ENCODE measurements around the gene SHISA9. TPM values are rescaled to one million over a fixed set of nuclear protein-coding genes. Genes with fewer than 3 reads are reported as not detected.

SHISA9 gene
- total and polyA plus RNA-seq, 2 of the 4 experiments (the other 2 are of a cell fraction): under 0.01 TPM; not detected in 1

DNA sequence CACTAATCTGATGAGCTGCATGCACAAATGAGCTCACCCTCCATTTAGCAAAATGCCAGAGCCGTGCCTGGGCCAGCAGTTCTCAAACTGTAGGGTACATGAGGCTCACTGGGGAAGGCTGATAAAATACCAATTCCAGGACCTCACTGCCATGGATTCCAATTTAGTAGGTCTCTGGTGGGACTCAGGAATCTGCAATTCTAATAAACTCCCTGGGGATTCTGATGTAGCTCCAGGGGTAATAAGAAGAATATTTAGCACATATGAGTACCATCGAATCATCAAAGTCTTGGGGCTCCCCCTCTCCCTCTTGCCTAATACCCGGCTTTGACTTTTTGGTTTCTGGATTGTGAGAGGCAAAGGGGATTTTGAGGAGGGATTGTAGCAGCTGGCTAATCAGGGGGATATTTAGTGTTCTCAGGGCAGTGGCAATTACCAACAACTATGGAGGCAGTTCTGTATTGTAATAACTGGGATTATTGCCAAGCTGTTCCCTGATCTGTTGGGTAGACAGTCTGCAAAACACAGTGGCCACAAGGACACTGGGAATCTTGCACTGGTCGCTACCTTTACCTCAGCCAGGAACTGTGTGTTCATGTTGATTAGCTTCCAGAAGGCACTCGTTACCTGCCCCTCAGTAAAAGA lies 140.4 kb downstream of the SHISA9 start:
- no TSS peak for BruUV-seq (replicated peaks)
- in situ Hi-C loops (cut with MboI; ENCODE audit: low sequenced_read_pairs): no loop called here
- TF ChIP-seq CHD1 (IDR thresholded peaks at IDR 0.05; ENCODE audit: low read depth, low read length) (no peak), BHLHE40 (IDR thresholded peaks at IDR 0.05; ENCODE audit: low read depth, low read length) (no peak), POLR2A (IDR thresholded peaks at IDR 0.05; ENCODE audit: low read depth, low read length) (no peak), MXI1 (IDR thresholded peaks at IDR 0.05; ENCODE audit: borderline replicate concordance, low read depth, low read length) (no peak), RFX5 (IDR thresholded peaks at IDR 0.05; ENCODE audit: low read depth, low read length) (no peak), SMC3 (IDR thresholded peaks at IDR 0.05; ENCODE audit: low read depth, low read length) (no peak), MAFK (IDR thresholded peaks at IDR 0.05; ENCODE audit: low read depth, low read length) (no peak), CEBPB (IDR thresholded peaks at IDR 0.05; ENCODE audit: low read depth, low read length) (no peak)
- TF ChIP-seq, protein P1, sequence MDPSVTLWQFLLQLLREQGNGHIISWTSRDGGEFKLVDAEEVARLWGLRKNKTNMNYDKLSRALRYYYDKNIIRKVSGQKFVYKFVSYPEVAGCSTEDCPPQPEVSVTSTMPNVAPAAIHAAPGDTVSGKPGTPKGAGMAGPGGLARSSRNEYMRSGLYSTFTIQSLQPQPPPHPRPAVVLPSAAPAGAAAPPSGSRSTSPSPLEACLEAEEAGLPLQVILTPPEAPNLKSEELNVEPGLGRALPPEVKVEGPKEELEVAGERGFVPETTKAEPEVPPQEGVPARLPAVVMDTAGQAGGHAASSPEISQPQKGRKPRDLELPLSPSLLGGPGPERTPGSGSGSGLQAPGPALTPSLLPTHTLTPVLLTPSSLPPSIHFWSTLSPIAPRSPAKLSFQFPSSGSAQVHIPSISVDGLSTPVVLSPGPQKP (IDR thresholded peaks at IDR 0.05; ENCODE audit: borderline replicate concordance, low read depth, low read length): no peak

More for the DNA sequence above, 140.4 kb downstream of the SHISA9 start:
- Histone ChIP-seq H3K9me3 (ENCODE audit: control insufficient read depth, insufficient read depth, low read length) (peaks cover 16% of the 10 kb centered on the region), H3K9ac (ENCODE audit: low read depth, low read length) (no peak overlapping the region), H2BK15ac (ENCODE audit: low read depth, low read length) (no peak overlapping the region), H4K5ac (ENCODE audit: low read depth, low read length) (no peak overlapping the region), H4K91ac (ENCODE audit: insufficient read depth, low read depth, low read length) (no peak overlapping the region), H2BK20ac (ENCODE audit: low read depth, low read length) (no peak overlapping the region), H3K9me1 (ENCODE audit: insufficient read depth, low read length) (no peaks in the 10 kb centered on the region), H2AFZ (replicated peaks; ENCODE audit: low read length, poor library complexity) (no peak overlapping the region), H3K23ac (ENCODE audit: low read depth, low read length) (no peak overlapping the region), H4K8ac (ENCODE audit: low read depth in 2 of 2, low read length in 2 of 2) (no peak overlapping the region), H3K4me1 (ENCODE audit: control insufficient read depth, insufficient read depth, low read length) (no peaks in the 10 kb centered on the region), H3K4me2 (ENCODE audit: low read depth, low read length) (no peak overlapping the region), H3K4ac (ENCODE audit: low read depth, low read length) (no peak overlapping the region), H3K36me3 (ENCODE audit: control insufficient read depth, insufficient read depth, low read length) (no peaks in the 10 kb centered on the region), H3K27ac (ENCODE audit: insufficient read depth, low read length) (no peak overlapping the region), H2AK9ac (replicated peaks; ENCODE audit: low read depth, low read length, poor library complexity) (no peak overlapping the region), H2BK5ac (ENCODE audit: low read depth, low read length, poor library complexity, severe bottlenecking) (no peak overlapping the region), H3K14ac (replicated peaks; ENCODE audit: low read depth, low read length) (no peak overlapping the region), H3K56ac (ENCODE audit: extremely low read depth, insufficient read depth, low read length) (no peak overlapping the region), H4K20me1 (ENCODE audit: insufficient read depth, low read length) (no peaks in the 10 kb centered on the region), H3K18ac (ENCODE audit: low read depth, low read length) (no peak overlapping the region), H2AK5ac (ENCODE audit: low read depth, low read length) (no peak overlapping the region), H3K79me1 (ENCODE audit: low read depth in 1 of 2, low read length in 2 of 2) (no peaks in the 10 kb centered on the region), H3K27me3 (ENCODE audit: control insufficient read depth, insufficient read depth, low read length) (no peaks in the 10 kb centered on the region), H2BK120ac (ENCODE audit: low read depth, low read length) (no peak overlapping the region), H3K4me3 (ENCODE audit: insufficient read depth, low read depth, low read length) (no peak overlapping the region)
- CTCF ChIA-PET: no interaction called here
- ATAC-seq (ENCODE audit: low read depth): no peak
- dilution Hi-C loops (cut with HindIII; ENCODE audit: low sequenced_read_pairs, unreplicated experiment) (no loop called here), intact Hi-C loops (cut with micrococcal nuclease) (no loop called here)
- WGBS, 2 experiments (ENCODE audit: extremely low coverage in 2 of 2, insufficient read length in 1 of 2): 13% methylated on average over 2 of the region's 5 CpGs; no CpG with 5 or more reads in 1 of the 2 experiments
- POLR2A ChIA-PET (ENCODE audit: unreplicated experiment): no interaction called here
- DNase-seq: no peak
